Stimulated activated CD4-positive, alpha-beta T cell treated with anti-CD3 and anti-CD28 coated beads, Interleukin-4, amount 100 ng/mL, for 48 hours (primary cell): ENCODE measurements around the gene RAB27B.

Source experiments
- DNase-seq, 2 donors: peaks; one replicate each; pipeline ENCODE4 v3.0.0-alpha.2; 2020; ENCODE audit warnings: low read depth in 2 of 2

The RAB27B gene

GRCh38 chr18:54867131-54867530 lies 38.9 kb downstream of the RAB27B start:
- DNase-seq: no peak

- no peak for DNase-seq
These were observed 43.0 kb downstream of the RAB27B start for GRCh38 chr18:54871231-54871630.

- DNase-seq: no peak
These were observed 44.4 kb downstream of the RAB27B start for GRCh38 chr18:54872681-54873080.

GRCh38 chr18:54873884-54874255 lies 45.6 kb downstream of the RAB27B start:
- no peak for DNase-seq

- no peak for DNase-seq
These were observed 46.8 kb downstream of the RAB27B start for GRCh38 chr18:54875063-54875462.

- DNase-seq: no peak
These were observed 48.8 kb downstream of the RAB27B start for GRCh38 chr18:54877076-54877475.

GRCh38 chr18:54878159-54878622 lies 49.9 kb downstream of the RAB27B start:
- DNase-seq: no peak

- DNase-seq: no peak
These were observed 50.5 kb downstream of the RAB27B start for GRCh38 chr18:54878659-54879358.

- no peak for DNase-seq
These were observed 51.4 kb downstream of the RAB27B start for GRCh38 chr18:54879691-54880090.

- no peak for DNase-seq
These were observed 52.3 kb downstream of the RAB27B start for GRCh38 chr18:54880395-54881105.

GRCh38 chr18:54881229-54881768 lies 53.0 kb downstream of the RAB27B start:
- no peak for DNase-seq

GRCh38 chr18:54882318-54882717 lies 54.0 kb downstream of the RAB27B start:
- no peak for DNase-seq

GRCh38 chr18:54883816-54884604 lies 55.7 kb downstream of the RAB27B start:
- no peak for DNase-seq

GRCh38 chr18:54888378-54888777 lies 60.1 kb downstream of the RAB27B start:
- DNase-seq: no peak

- no peak for DNase-seq
These were observed 60.7 kb downstream of the RAB27B start for GRCh38 chr18:54888933-54889332.

GRCh38 chr18:54899500-54899899 lies 71.2 kb downstream of the RAB27B start:
- no peak for DNase-seq

- DNase-seq: no peak
These were observed 72.0 kb downstream of the RAB27B start for GRCh38 chr18:54900290-54900689.

GRCh38 chr18:54904581-54904980 lies 76.3 kb downstream of the RAB27B start:
- no peak for DNase-seq

GRCh38 chr18:54905629-54906028 lies 77.4 kb downstream of the RAB27B start:
- DNase-seq: no peak

- DNase-seq: no peak
These were observed 78.3 kb downstream of the RAB27B start for GRCh38 chr18:54906331-54907185.

GRCh38 chr18:54909538-54909937 lies 81.3 kb downstream of the RAB27B start:
- no peak for DNase-seq
